Panc1 (cell line): ENCODE results near the gene AGAP1.

ENCODE experiments used
- TCF7L2 ChIP-seq: IDR thresholded peaks from 2 replicates; pipeline ENCODE4 v1.6.1; 2011; ENCODE audit warnings: mild to moderate bottlenecking, low read depth, low read length, inconsistent platforms
- TF ChIP-seq, protein P1 (sequence below): fragments of 450-650 bp; IDR thresholded peaks from 2 replicates; pipeline ENCODE4 v1.5.1; 2017; ENCODE audit warnings: mild to moderate bottlenecking

DNA sequence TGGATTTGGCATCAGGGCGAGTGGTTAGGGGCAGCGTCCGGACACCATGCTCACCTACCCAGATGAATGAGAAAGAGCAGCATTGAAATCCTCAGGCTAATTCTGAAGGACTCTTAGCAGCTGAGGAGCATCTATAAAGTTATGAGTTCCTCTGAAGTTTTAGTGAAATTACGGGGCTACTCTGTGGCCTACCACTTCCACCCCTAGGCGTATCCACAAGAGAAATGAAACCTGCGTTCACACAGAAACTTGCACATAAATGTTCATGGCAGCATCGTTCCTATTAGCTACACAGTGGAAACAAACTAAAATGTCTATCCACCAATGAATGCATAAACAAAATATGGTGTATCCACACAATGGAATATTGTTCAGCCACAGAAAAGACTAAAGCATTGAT is 576.4 kb downstream of the AGAP1 start:
- no peak for TF ChIP-seq TCF7L2
- TF ChIP-seq, protein P1, sequence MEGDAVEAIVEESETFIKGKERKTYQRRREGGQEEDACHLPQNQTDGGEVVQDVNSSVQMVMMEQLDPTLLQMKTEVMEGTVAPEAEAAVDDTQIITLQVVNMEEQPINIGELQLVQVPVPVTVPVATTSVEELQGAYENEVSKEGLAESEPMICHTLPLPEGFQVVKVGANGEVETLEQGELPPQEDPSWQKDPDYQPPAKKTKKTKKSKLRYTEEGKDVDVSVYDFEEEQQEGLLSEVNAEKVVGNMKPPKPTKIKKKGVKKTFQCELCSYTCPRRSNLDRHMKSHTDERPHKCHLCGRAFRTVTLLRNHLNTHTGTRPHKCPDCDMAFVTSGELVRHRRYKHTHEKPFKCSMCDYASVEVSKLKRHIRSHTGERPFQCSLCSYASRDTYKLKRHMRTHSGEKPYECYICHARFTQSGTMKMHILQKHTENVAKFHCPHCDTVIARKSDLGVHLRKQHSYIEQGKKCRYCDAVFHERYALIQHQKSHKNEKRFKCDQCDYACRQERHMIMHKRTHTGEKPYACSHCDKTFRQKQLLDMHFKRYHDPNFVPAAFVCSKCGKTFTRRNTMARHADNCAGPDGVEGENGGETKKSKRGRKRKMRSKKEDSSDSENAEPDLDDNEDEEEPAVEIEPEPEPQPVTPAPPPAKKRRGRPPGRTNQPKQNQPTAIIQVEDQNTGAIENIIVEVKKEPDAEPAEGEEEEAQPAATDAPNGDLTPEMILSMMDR = no peak
